Panc1 (cell line): Measurements from ENCODE around the gene NXPH3. TPM values are rescaled to one million over a fixed set of nuclear protein-coding genes. Genes with fewer than 3 reads are reported as not detected.

Experiments
- ATAC-seq: fragments of 200-7000 bp; cut with Tn5 transposase; 2 replicates; pipeline ENCODE4 v1.9.1; 2020; ENCODE audit warnings: mild to moderate bottlenecking, moderate library complexity
- Bru-seq: library from RNA; stranded (reverse); fragments of 400-500 nt; gene quantifications from one replicate; lab custom pipeline; 2021; lab: Mats Ljungman, UMichigan
- BruChase-seq, 2 experiments: library from RNA; stranded (reverse); fragments of 400-500 nt; gene quantifications; one replicate each; lab custom pipeline; 2021; lab: Mats Ljungman, UMichigan
- BruUV-seq: library from RNA; stranded (reverse); fragments of 400-500 nt; replicated peaks from 2 replicates; lab custom pipeline; 2021; lab: Mats Ljungman, UMichigan
- CTCF ChIA-PET: fragments of 300-600 bp; sonication (Branson Sonifier 250); formaldehyde crosslinking; loops from one replicate; lab custom pipeline; 2022; ENCODE audit warnings: antibody characterized with exemption; lab: Charles Lee
- POLR2A ChIA-PET: fragments of 300-600 bp; sonication (Branson Sonifier 250); formaldehyde crosslinking; loops from one replicate; lab custom pipeline; 2022; ENCODE audit warnings: antibody characterized with exemption; lab: Charles Lee
- DNase-seq: peaks from one replicate; pipeline ENCODE4 v3.0.0-alpha.2; 2010; ENCODE audit warnings: low read depth, low spot score
- H3K27ac ChIP-seq: 2 replicates; pipeline ENCODE4 v1.5.1; 2011; ENCODE audit warnings: mild to moderate bottlenecking, low read length, inconsistent platforms
- H3K27me3 ChIP-seq: fragments of 200-500 bp; sonication (Bioruptor generic); 2 replicates; pipeline ENCODE4 v1.6.0; 2014; ENCODE audit warnings: low read length, inconsistent platforms; ENCODE audit not compliant: control insufficient read depth, insufficient read depth
- H3K36me3 ChIP-seq: fragments of 200-500 bp; sonication (Bioruptor generic); 2 replicates; pipeline ENCODE4 v1.5.1; 2014; ENCODE audit warnings: inconsistent platforms, mild to moderate bottlenecking, low read length, moderate library complexity; ENCODE audit not compliant: control insufficient read depth, insufficient read depth
- H3K4me1 ChIP-seq: 2 replicates; pipeline ENCODE4 v1.5.1; 2011; ENCODE audit warnings: inconsistent platforms, mild to moderate bottlenecking, low read length, moderate library complexity; ENCODE audit not compliant: control insufficient read depth, insufficient read depth
- H3K4me3 ChIP-seq, 2 experiments: 2 replicates each; pipeline ENCODE4 v1.5.1; 2011 to 2012; ENCODE audit warnings: low read depth in 2 of 2, low read length in 2 of 2, mild to moderate bottlenecking in 2 of 2, inconsistent platforms in 1 of 2, moderate library complexity in 1 of 2
- H3K9me3 ChIP-seq: fragments of 200-500 bp; sonication (Bioruptor generic); 2 replicates; pipeline ENCODE4 v1.5.1; 2014; ENCODE audit warnings: low read depth, mild to moderate bottlenecking, inconsistent platforms, low read length, moderate library complexity; ENCODE audit not compliant: control insufficient read depth, insufficient read depth
- CTCF ChIP-seq: fragments of 450-650 bp; IDR thresholded peaks from 2 replicates; pipeline ENCODE4 v1.5.1; 2017; ENCODE audit warnings: mild to moderate bottlenecking
- POLR2AphosphoS5 ChIP-seq: IDR thresholded peaks from 2 replicates; pipeline ENCODE4 v1.6.1; 2012; ENCODE audit warnings: mild to moderate bottlenecking, low read depth, low read length, moderate library complexity
- REST ChIP-seq, 2 experiments: IDR thresholded peaks; 2 replicates each; pipeline ENCODE4 v1.6.1; 2011 to 2012; ENCODE audit warnings: low read depth in 2 of 2, control low read depth in 1 of 2, low read length in 1 of 2, mild to moderate bottlenecking in 1 of 2, moderate library complexity in 1 of 2; ENCODE audit not compliant: insufficient read depth in 1 of 2
- SIN3A ChIP-seq: IDR thresholded peaks from 2 replicates; pipeline ENCODE4 v1.6.1; 2012; ENCODE audit warnings: low read depth, mild to moderate bottlenecking, low read length, moderate library complexity, borderline replicate concordance; ENCODE audit not compliant: insufficient read depth
- TCF7L2 ChIP-seq: IDR thresholded peaks from 2 replicates; pipeline ENCODE4 v1.6.1; 2011; ENCODE audit warnings: mild to moderate bottlenecking, low read depth, low read length, inconsistent platforms
- in situ Hi-C: cut with HindIII; loops from 2 replicates; pipeline ENCODE4 v1.10.0; 2016; ENCODE audit warnings: low sequenced_read_pairs, low pct_unique_long_range_greater_than_20kb
- intact Hi-C: fragments of 100-400 bp; cut with micrococcal nuclease; formaldehyde crosslinking; loops from one replicate; pipeline ENCODE4 v1.10.0; 2022; ENCODE audit not compliant: unreplicated experiment
- long read RNA-seq: library from polyadenylated mRNA; unstranded; transcript quantifications from one replicate; pipeline ENCODE4 v2.0.0, GENCODE V29; 2021; ENCODE audit not compliant: unreplicated experiment
- polyA plus RNA-seq: library from polyadenylated mRNA; unstranded; fragments of >200 nt; gene quantifications from one replicate; pipeline ENCODE4 v1.2.1, GENCODE V29; 2012; ENCODE audit warnings: missing spikeins; ENCODE audit not compliant: insufficient read length
- total RNA-seq: library from RNA; stranded (reverse); gene quantifications from one replicate; pipeline ENCODE4 v1.2.1, GENCODE V29; 2021; ENCODE audit not compliant: unreplicated experiment

The NXPH3 gene
- total RNA-seq (0.57 TPM), Bru-seq, nascent RNA (not detected), BruChase-seq, experiment 1, labeled RNA remaining after a 2-hour chase (percentile 29 among the genes with signal in this experiment), BruChase-seq, experiment 2, labeled RNA remaining after a 6-hour chase (percentile 30 among the genes with signal in this experiment)
- 0.23 TPM for polyA plus RNA-seq
- long read RNA-seq, result 0 reads

GRCh38 chr17:49575679-49576087, at the start of gene NXPH3:
NXPH3 (plus strand) TSS chr17:49575871; CDS start chr17:49576220, 349 bp downstream.
- Histone ChIP-seq H3K4me3 (peak within 1 kb of the TSS; percentile 50 to 69), H3K9me3 (no peaks in the 10 kb centered on the region), H3K4me1 (peaks cover 11% of the 10 kb centered on the region), H3K27ac (no peak within 1 kb of the TSS), H3K36me3 (no peaks in the 10 kb centered on the region), H3K27me3 (no peaks in the 10 kb centered on the region)
- peak; percentile 83 for ATAC-seq
- DNase-seq, result no peak
- CTCF ChIA-PET, result interaction anchor here (1.1 kb wide), 1 partner anchor 125 kb away, joined by 3 read pairs; no protein-coding TSS in a partner anchor
- TF ChIP-seq REST (IDR thresholded peaks at IDR 0.05; ENCODE audit: insufficient read depth in 1 of 2, low read depth in 2 of 2, low read length in 1 of 2) (no peak), CTCF (peak; percentile 96), TCF7L2 (no peak), POLR2AphosphoS5 (no peak), SIN3A (no peak)
- in situ Hi-C loops, result no loop called here
- intact Hi-C loops, result loop anchor here (10.0 kb wide), 1 partner anchor 279 kb away; no protein-coding TSS in a partner anchor
- POLR2A ChIA-PET, result no interaction called here
- BruUV-seq, result no TSS peak

GRCh38 chr17:49527927-49528651, 47.6 kb upstream of the NXPH3 start:
- TF ChIP-seq SIN3A, result no peak
- no peak for TF ChIP-seq POLR2AphosphoS5
- H3K36me3 ChIP-seq, result no peaks in the 10 kb centered on the region
- 0 out of 2 replicates have a peak, but pooled peaks cover 3% of the 10 kb centered on the region for H3K27me3 ChIP-seq
- no peak overlapping the region for H3K27ac ChIP-seq
- DNase-seq, result no peak
- ATAC-seq, result no peak
- POLR2A ChIA-PET, result no interaction called here
- BruUV-seq, result no TSS peak
- in situ Hi-C loops, result no loop called here
- intact Hi-C loops, result no loop called here
- H3K4me3 ChIP-seq, result no peak overlapping the region
- H3K4me1 ChIP-seq, result no peaks in the 10 kb centered on the region
- CTCF ChIA-PET, result no interaction called here
- no peaks in the 10 kb centered on the region for H3K9me3 ChIP-seq
